HL-60 (cell line): ENCODE measurements around the gene PTPRN2.

Source experiments
- DNase-seq, 2 experiments: peaks; one replicate each; pipeline ENCODE4 v3.0.0-alpha.2; 2010 to 2020; ENCODE audit warnings: low read depth in 1 of 2, low spot score in 1 of 2
- H3K27ac ChIP-seq: fragments of 250-450 bp; sonication (Bioruptor Pico); replicated peaks from 2 replicates; pipeline ENCODE4 v1.5.1; 2020; ENCODE audit warnings: mild to moderate bottlenecking, moderate library complexity
- H3K27me3 ChIP-seq: fragments of 250-450 bp; sonication (Bioruptor Pico); 2 replicates; pipeline ENCODE4 v1.5.1; 2021; ENCODE audit warnings: mild to moderate bottlenecking, moderate library complexity; ENCODE audit not compliant: insufficient read depth, poor library complexity, severe bottlenecking
- H3K4me3 ChIP-seq: replicated peaks from 2 replicates; pipeline ENCODE4 v1.5.1; 2011; ENCODE audit warnings: mild to moderate bottlenecking, control low read depth, low read length; ENCODE audit not compliant: insufficient read depth
- CTCF ChIP-seq: IDR thresholded peaks from one replicate; pipeline ENCODE4 v1.5.1; 2011; ENCODE audit warnings: low read length, control low read depth, inconsistent platforms; ENCODE audit not compliant: insufficient read depth
- GABPA ChIP-seq: IDR thresholded peaks from 2 replicates; pipeline ENCODE4 v1.6.1; 2012; ENCODE audit warnings: low read depth
- POLR2AphosphoS5 ChIP-seq: IDR thresholded peaks from 2 replicates; pipeline ENCODE4 v1.6.1; 2012; ENCODE audit warnings: low read depth
- REST ChIP-seq: IDR thresholded peaks from 2 replicates; pipeline ENCODE4 v1.6.1; 2012; ENCODE audit warnings: low read depth; ENCODE audit not compliant: insufficient replicate concordance
- SPI1 ChIP-seq: IDR thresholded peaks from 2 replicates; pipeline ENCODE4 v1.6.1; 2012; ENCODE audit warnings: low read depth, mild to moderate bottlenecking, borderline replicate concordance

The PTPRN2 gene

GRCh38 chr7:158415316-158415715, 172.3 kb downstream of the PTPRN2 start:
- H3K4me3 ChIP-seq, result no peak overlapping the region
- H3K27ac ChIP-seq, result no peak overlapping the region
- no peaks in the 10 kb centered on the region for H3K27me3 ChIP-seq
- TF ChIP-seq POLR2AphosphoS5 (no peak), CTCF (no peak), GABPA (no peak), SPI1 (no peak), REST (no peak)
- no peak for DNase-seq

- no peaks in the 10 kb centered on the region for H3K27me3 ChIP-seq
- H3K4me3 ChIP-seq, result no peak overlapping the region
- DNase-seq, result no peak
- TF ChIP-seq REST, result no peak
- TF ChIP-seq POLR2AphosphoS5, result no peak
- TF ChIP-seq CTCF, result no peak
- TF ChIP-seq GABPA, result no peak
- TF ChIP-seq SPI1, result no peak
- no peak overlapping the region for H3K27ac ChIP-seq
Measured at GRCh38 chr7:158414486-158414961, 173.1 kb downstream of the PTPRN2 start.

- no peak overlapping the region for H3K27ac ChIP-seq
- no peak for TF ChIP-seq REST
- no peak for TF ChIP-seq SPI1
- TF ChIP-seq POLR2AphosphoS5, result no peak
- TF ChIP-seq GABPA, result no peak
- no peak for TF ChIP-seq CTCF
- no peaks in the 10 kb centered on the region for H3K27me3 ChIP-seq
- H3K4me3 ChIP-seq, result no peak overlapping the region
- no peak for DNase-seq
Measured at GRCh38 chr7:158414002-158414401, 173.6 kb downstream of the PTPRN2 start.
